Karpas-422 (cell line): ENCODE results near the gene JPH3. TPM values are rescaled to one million over a fixed set of nuclear protein-coding genes. Genes with fewer than 3 reads are reported as not detected.

Experiments used
- DNase-seq: peaks from one replicate; pipeline ENCODE4 v3.0.0-alpha.2; 2015
- H2AFZ ChIP-seq: fragments of 200-600 bp; sonication (generic); 2 replicates; pipeline ENCODE4 v1.6.1; 2014; ENCODE audit warnings: antibody characterized with exemption, low read length, mixed read lengths
- H3K27ac ChIP-seq: fragments of 200-600 bp; sonication (generic); 2 replicates; pipeline ENCODE4 v1.5.1; 2014; ENCODE audit warnings: mild to moderate bottlenecking, low read length, moderate library complexity
- H3K27me3 ChIP-seq: fragments of 200-600 bp; sonication (generic); 2 replicates; pipeline ENCODE4 v1.6.1; 2014; ENCODE audit warnings: low read length, mixed read lengths
- H3K36me3 ChIP-seq: fragments of 200-600 bp; sonication (generic); 2 replicates; pipeline ENCODE4 v1.6.1; 2014; ENCODE audit warnings: low read length, mixed read lengths; ENCODE audit not compliant: insufficient read depth
- H3K4me1 ChIP-seq: fragments of 200-600 bp; sonication (generic); 2 replicates; pipeline ENCODE4 v1.6.1; 2014; ENCODE audit warnings: mild to moderate bottlenecking, low read length, mixed read lengths
- H3K4me2 ChIP-seq: fragments of 200-600 bp; sonication (generic); 2 replicates; pipeline ENCODE4 v1.6.1; 2014; ENCODE audit warnings: low read length, low read depth, mild to moderate bottlenecking; ENCODE audit not compliant: poor library complexity, severe bottlenecking
- H3K4me3 ChIP-seq: fragments of 200-600 bp; sonication (generic); 2 replicates; pipeline ENCODE4 v1.5.1; 2014; ENCODE audit warnings: mild to moderate bottlenecking, antibody characterized with exemption, low read length, mixed read lengths
- H3K79me2 ChIP-seq: fragments of 200-600 bp; sonication (generic); 2 replicates; pipeline ENCODE4 v1.6.1; 2014; ENCODE audit warnings: mild to moderate bottlenecking, low read length, mixed read lengths
- H3K9ac ChIP-seq: fragments of 200-600 bp; sonication (generic); 2 replicates; pipeline ENCODE4 v1.6.0; 2014; ENCODE audit warnings: low read length
- H3K9me2 ChIP-seq: fragments of 200-600 bp; sonication (generic), shearing (Covaris generic); replicated peaks from 2 replicates; pipeline ENCODE4 v1.6.0; 2014; ENCODE audit warnings: mild to moderate bottlenecking, low read length, moderate library complexity; ENCODE audit not compliant: insufficient read depth
- H3K9me3 ChIP-seq: fragments of 300-700, 200-600 bp; sonication (generic); 2 replicates; pipeline ENCODE4 v1.6.1; 2014; ENCODE audit warnings: low read length, mixed read lengths
- H4K20me1 ChIP-seq: fragments of 200-600 bp; sonication (generic); 2 replicates; pipeline ENCODE4 v1.6.1; 2014; ENCODE audit warnings: mild to moderate bottlenecking, antibody characterized with exemption, low read length, low read depth; ENCODE audit not compliant: insufficient read depth
- total RNA-seq: library from RNA; depleted of rRNA; stranded (reverse); fragments of >200 nt; shearing (Covaris generic); gene quantifications from 2 replicates; pipeline ENCODE4 v1.2.3, GENCODE V29; 2014; ENCODE audit warnings: low replicate concordance

Gene JPH3
- total RNA-seq, 1 experiment from 2014 or later, result not detected

- Histone ChIP-seq H2AFZ (no peak overlapping the region), H3K9ac (no peak overlapping the region), H3K79me2 (no peaks in the 10 kb centered on the region)
These were observed 36.4 kb downstream of the JPH3 start for GRCh38 chr16:87638736-87639135.

GRCh38 chr16:87641721-87642120, 39.4 kb downstream of the JPH3 start:
- no peak overlapping the region for H2AFZ ChIP-seq
- no peaks in the 10 kb centered on the region for H3K79me2 ChIP-seq
- no peak overlapping the region for H3K4me3 ChIP-seq
- H3K27ac ChIP-seq, result no peak overlapping the region
- H3K27me3 ChIP-seq, result no peaks in the 10 kb centered on the region
- H3K36me3 ChIP-seq, result no peaks in the 10 kb centered on the region
- no peaks in the 10 kb centered on the region for H4K20me1 ChIP-seq
- H3K9ac ChIP-seq, result no peak overlapping the region
- H3K9me3 ChIP-seq, result no peaks in the 10 kb centered on the region
- no peaks in the 10 kb centered on the region for H3K4me1 ChIP-seq
- no peaks in the 10 kb centered on the region for H3K9me2 ChIP-seq
- DNase-seq, result no peak
- no peak overlapping the region for H3K4me2 ChIP-seq

More at GRCh38 chr16:87638736-87639135, 36.4 kb downstream of the JPH3 start:
- Histone ChIP-seq H3K4me1 (peaks cover 8% of the 10 kb centered on the region), H3K36me3 (no peaks in the 10 kb centered on the region), H3K4me3 (no peak overlapping the region), H3K9me2 (no peaks in the 10 kb centered on the region), H3K9me3 (no peaks in the 10 kb centered on the region), H3K4me2 (no peak overlapping the region), H3K27me3 (no peaks in the 10 kb centered on the region), H3K27ac (no peak overlapping the region), H4K20me1 (no peaks in the 10 kb centered on the region)
- no peak for DNase-seq

- Histone ChIP-seq H4K20me1 (no peaks in the 10 kb centered on the region), H3K9me3 (no peaks in the 10 kb centered on the region), H3K4me3 (no peak overlapping the region), H3K36me3 (no peaks in the 10 kb centered on the region), H3K4me1 (no peaks in the 10 kb centered on the region), H3K9me2 (no peaks in the 10 kb centered on the region), H3K27ac (no peak overlapping the region), H2AFZ (no peak overlapping the region), H3K4me2 (no peak overlapping the region), H3K79me2 (no peaks in the 10 kb centered on the region), H3K27me3 (no peaks in the 10 kb centered on the region), H3K9ac (no peak overlapping the region)
- DNase-seq, result no peak
These were observed 40.2 kb downstream of the JPH3 start for GRCh38 chr16:87642491-87642890.

- no peaks in the 10 kb centered on the region for H4K20me1 ChIP-seq
- H2AFZ ChIP-seq, result no peak overlapping the region
- no peak overlapping the region for H3K4me2 ChIP-seq
- no peaks in the 10 kb centered on the region for H3K9me2 ChIP-seq
- no peaks in the 10 kb centered on the region for H3K9me3 ChIP-seq
- H3K27ac ChIP-seq, result no peak overlapping the region
- no peak overlapping the region for H3K9ac ChIP-seq
- H3K36me3 ChIP-seq, result no peaks in the 10 kb centered on the region
- no peaks in the 10 kb centered on the region for H3K4me1 ChIP-seq
- no peaks in the 10 kb centered on the region for H3K79me2 ChIP-seq
- no peak for DNase-seq
- H3K27me3 ChIP-seq, result no peaks in the 10 kb centered on the region
- H3K4me3 ChIP-seq, result no peak overlapping the region
These were observed 41.9 kb downstream of the JPH3 start for GRCh38 chr16:87644186-87644585.

- H3K4me2 ChIP-seq, result no peak overlapping the region
These were observed 42.3 kb downstream of the JPH3 start for GRCh38 chr16:87644596-87644995.

GRCh38 chr16:87645802-87646201, 43.5 kb downstream of the JPH3 start:
- H3K9me3 ChIP-seq, result no peaks in the 10 kb centered on the region
- no peaks in the 10 kb centered on the region for H3K79me2 ChIP-seq

More at GRCh38 chr16:87644596-87644995, 42.3 kb downstream of the JPH3 start:
- no peaks in the 10 kb centered on the region for H4K20me1 ChIP-seq
- DNase-seq, result no peak
- H3K4me1 ChIP-seq, result no peaks in the 10 kb centered on the region
- H3K79me2 ChIP-seq, result no peaks in the 10 kb centered on the region
- no peak overlapping the region for H3K9ac ChIP-seq
- H3K27ac ChIP-seq, result no peak overlapping the region
- no peak overlapping the region for H2AFZ ChIP-seq
- no peaks in the 10 kb centered on the region for H3K27me3 ChIP-seq
- no peaks in the 10 kb centered on the region for H3K9me2 ChIP-seq
- no peaks in the 10 kb centered on the region for H3K36me3 ChIP-seq
- H3K4me3 ChIP-seq, result no peak overlapping the region
- no peaks in the 10 kb centered on the region for H3K9me3 ChIP-seq

GRCh38 chr16:87647431-87648185, 45.3 kb downstream of the JPH3 start:
- H3K4me3 ChIP-seq, result no peak overlapping the region
- no peak overlapping the region for H3K9ac ChIP-seq
- H3K79me2 ChIP-seq, result no peaks in the 10 kb centered on the region
- DNase-seq, result no peak
- no peak overlapping the region for H3K27ac ChIP-seq
- no peak overlapping the region for H3K4me2 ChIP-seq
- H2AFZ ChIP-seq, result no peak overlapping the region
- H4K20me1 ChIP-seq, result no peaks in the 10 kb centered on the region
- H3K9me2 ChIP-seq, result no peaks in the 10 kb centered on the region
- H3K27me3 ChIP-seq, result no peaks in the 10 kb centered on the region
- H3K36me3 ChIP-seq, result no peaks in the 10 kb centered on the region
- no peaks in the 10 kb centered on the region for H3K4me1 ChIP-seq
- no peaks in the 10 kb centered on the region for H3K9me3 ChIP-seq

More at GRCh38 chr16:87645802-87646201, 43.5 kb downstream of the JPH3 start:
- H3K27ac ChIP-seq, result no peak overlapping the region
- H3K9me2 ChIP-seq, result no peaks in the 10 kb centered on the region
- H3K9ac ChIP-seq, result no peak overlapping the region
- no peak overlapping the region for H3K4me3 ChIP-seq
- no peaks in the 10 kb centered on the region for H3K27me3 ChIP-seq
- H3K4me2 ChIP-seq, result no peak overlapping the region
- no peaks in the 10 kb centered on the region for H3K4me1 ChIP-seq
- H2AFZ ChIP-seq, result no peak overlapping the region
- no peaks in the 10 kb centered on the region for H3K36me3 ChIP-seq
- H4K20me1 ChIP-seq, result no peaks in the 10 kb centered on the region
- DNase-seq, result no peak

GRCh38 chr16:87648236-87648635, 45.9 kb downstream of the JPH3 start:
- Histone ChIP-seq H4K20me1 (no peaks in the 10 kb centered on the region), H3K4me3 (no peak overlapping the region), H3K36me3 (no peaks in the 10 kb centered on the region), H3K4me2 (no peak overlapping the region), H2AFZ (no peak overlapping the region), H3K4me1 (no peaks in the 10 kb centered on the region), H3K9me3 (no peaks in the 10 kb centered on the region), H3K9ac (no peak overlapping the region), H3K27me3 (no peaks in the 10 kb centered on the region), H3K27ac (no peak overlapping the region), H3K79me2 (no peaks in the 10 kb centered on the region), H3K9me2 (no peaks in the 10 kb centered on the region)
- DNase-seq, result no peak
